ENCODE data around the gene RGPD3.

The RGPD3 gene

GRCh38 chr2:106358081-106358480, 110.1 kb downstream of the RGPD3 start:
- CTCF ChIA-PET = no interaction called here
- POLR2A ChIA-PET = no interaction called here
- no peak overlapping the region for H3K4me3 ChIP-seq (ENCODE audit: low read depth, low read length)
- no peak for DNase-seq (ENCODE audit: low read depth, low spot score)
- TF ChIP-seq CTCF (IDR thresholded peaks at IDR 0.05; ENCODE audit: insufficient read depth, low read length, missing control alignments) = no peak

- TF ChIP-seq CTCF (IDR thresholded peaks at IDR 0.05; ENCODE audit: insufficient read depth, low read length, missing control alignments) = no peak
- no peak overlapping the region for H3K4me3 ChIP-seq (ENCODE audit: low read depth, low read length)
- ChIA-PET POLR2A (no interaction called here), CTCF (no interaction called here)
- DNase-seq (ENCODE audit: low read depth, low spot score) = no peak
Observed at GRCh38 chr2:106356291-106356690, 111.9 kb downstream of the RGPD3 start.

- DNase-seq (ENCODE audit: low read depth, low spot score) = no peak
- TF ChIP-seq CTCF (IDR thresholded peaks at IDR 0.05; ENCODE audit: insufficient read depth, low read length, missing control alignments) = no peak
- H3K4me3 ChIP-seq (ENCODE audit: low read depth, low read length) = no peak overlapping the region
- CTCF ChIA-PET = no interaction called here
- POLR2A ChIA-PET = no interaction called here
Observed at GRCh38 chr2:106353676-106354075, 114.5 kb downstream of the RGPD3 start.

GRCh38 chr2:106350980-106351379, 117.2 kb downstream of the RGPD3 start:
- no peak overlapping the region for H3K4me3 ChIP-seq (ENCODE audit: low read depth, low read length)
- POLR2A ChIA-PET = no interaction called here
- CTCF ChIA-PET = no interaction called here
- TF ChIP-seq CTCF (IDR thresholded peaks at IDR 0.05; ENCODE audit: insufficient read depth, low read length, missing control alignments) = no peak
- no peak for DNase-seq (ENCODE audit: low read depth, low spot score)

GRCh38 chr2:106344302-106344701, 123.9 kb downstream of the RGPD3 start:
- ChIA-PET POLR2A (no interaction called here), CTCF (no interaction called here)
- no peak for TF ChIP-seq CTCF (IDR thresholded peaks at IDR 0.05; ENCODE audit: insufficient read depth, low read length, missing control alignments)
- DNase-seq (ENCODE audit: low read depth, low spot score) = no peak
- H3K4me3 ChIP-seq (ENCODE audit: low read depth, low read length) = no peak overlapping the region

GRCh38 chr2:106343274-106343673, 124.9 kb downstream of the RGPD3 start:
- POLR2A ChIA-PET = no interaction called here
- CTCF ChIA-PET = no interaction called here
- no peak for TF ChIP-seq CTCF (IDR thresholded peaks at IDR 0.05; ENCODE audit: insufficient read depth, low read length, missing control alignments)
- DNase-seq (ENCODE audit: low read depth, low spot score) = no peak
- no peak overlapping the region for H3K4me3 ChIP-seq (ENCODE audit: low read depth, low read length)
